ENCODE data around the gene SBF2.
A peak's percentile ranks its signal among the peaks of the same experiment; 100 is the strongest.
"Not testable (repeated sequence)": the region's sequence is repeated elsewhere in the genome, so short reads cannot be mapped to it uniquely, and the experiment has no call there.

SBF2 gene

DNA sequence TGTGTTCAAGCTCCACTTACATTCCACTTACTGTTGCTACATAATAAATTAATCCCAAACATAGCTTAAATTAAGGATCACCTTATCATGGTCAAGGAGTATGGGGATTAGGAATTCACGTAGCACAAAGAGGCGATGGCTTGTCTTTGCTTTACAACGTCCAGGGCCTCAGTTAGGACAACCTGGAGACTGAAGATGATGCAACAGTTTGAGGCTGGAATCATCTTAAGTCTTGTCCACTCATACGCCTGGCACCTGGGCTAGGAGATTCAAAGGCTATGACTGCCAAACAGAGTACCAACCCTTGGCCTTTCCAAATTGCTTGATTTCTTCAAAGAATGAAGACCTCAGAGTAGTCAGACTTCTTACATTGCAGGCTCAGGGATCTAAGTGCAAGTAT lies 149.1 kb downstream of the SBF2 start:
- no peak for DNase-seq (ENCODE audit: low spot score)
- no peak overlapping the region for H3K4me3 ChIP-seq (ENCODE audit: severe bottlenecking)
- H3K9me3 ChIP-seq (ENCODE audit: severe bottlenecking): no peaks in the 10 kb centered on the region
- H3K27ac ChIP-seq (ENCODE audit: poor library complexity, severe bottlenecking): no peak overlapping the region
- no peak for ATAC-seq (ENCODE audit: low read depth)
- TF ChIP-seq, protein P1, sequence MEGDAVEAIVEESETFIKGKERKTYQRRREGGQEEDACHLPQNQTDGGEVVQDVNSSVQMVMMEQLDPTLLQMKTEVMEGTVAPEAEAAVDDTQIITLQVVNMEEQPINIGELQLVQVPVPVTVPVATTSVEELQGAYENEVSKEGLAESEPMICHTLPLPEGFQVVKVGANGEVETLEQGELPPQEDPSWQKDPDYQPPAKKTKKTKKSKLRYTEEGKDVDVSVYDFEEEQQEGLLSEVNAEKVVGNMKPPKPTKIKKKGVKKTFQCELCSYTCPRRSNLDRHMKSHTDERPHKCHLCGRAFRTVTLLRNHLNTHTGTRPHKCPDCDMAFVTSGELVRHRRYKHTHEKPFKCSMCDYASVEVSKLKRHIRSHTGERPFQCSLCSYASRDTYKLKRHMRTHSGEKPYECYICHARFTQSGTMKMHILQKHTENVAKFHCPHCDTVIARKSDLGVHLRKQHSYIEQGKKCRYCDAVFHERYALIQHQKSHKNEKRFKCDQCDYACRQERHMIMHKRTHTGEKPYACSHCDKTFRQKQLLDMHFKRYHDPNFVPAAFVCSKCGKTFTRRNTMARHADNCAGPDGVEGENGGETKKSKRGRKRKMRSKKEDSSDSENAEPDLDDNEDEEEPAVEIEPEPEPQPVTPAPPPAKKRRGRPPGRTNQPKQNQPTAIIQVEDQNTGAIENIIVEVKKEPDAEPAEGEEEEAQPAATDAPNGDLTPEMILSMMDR (IDR thresholded peaks at IDR 0.05; ENCODE audit: poor library complexity, severe bottlenecking): no peak
- H3K36me3 ChIP-seq (ENCODE audit: low read depth): no peaks in the 10 kb centered on the region
- H3K4me1 ChIP-seq (ENCODE audit: insufficient read depth, poor library complexity, severe bottlenecking): peaks cover 13% of the 10 kb centered on the region
- no peaks in the 10 kb centered on the region for H3K27me3 ChIP-seq (ENCODE audit: insufficient read depth, poor library complexity, severe bottlenecking)

DNA sequence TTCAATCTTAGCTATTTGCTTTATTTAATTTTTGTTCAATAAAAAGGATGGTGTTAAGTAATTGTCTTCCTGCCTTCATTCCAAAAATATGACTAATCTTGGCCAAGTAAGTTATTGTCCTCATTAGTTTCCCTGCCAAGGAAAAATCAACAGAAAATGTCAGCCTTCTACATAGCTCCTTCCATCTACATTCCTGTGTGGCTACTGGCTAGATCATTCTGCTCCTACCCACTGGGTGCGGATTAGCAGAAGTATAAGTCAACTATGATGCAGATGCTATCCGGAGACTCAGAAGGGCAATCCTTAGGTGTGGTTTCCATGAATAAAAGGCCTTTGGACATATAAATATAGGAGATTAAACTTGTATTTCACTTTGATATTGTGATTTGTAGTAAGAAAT lies 154.4 kb downstream of the SBF2 start:
- DNase-seq (ENCODE audit: low spot score): no peak
- peak; percentile 99 for ATAC-seq (ENCODE audit: low read depth)
- H3K27ac ChIP-seq (ENCODE audit: poor library complexity, severe bottlenecking): peak overlapping the region; percentile 72
- H3K4me3 ChIP-seq (ENCODE audit: severe bottlenecking): no peak overlapping the region
- TF ChIP-seq, protein P1 (IDR thresholded peaks at IDR 0.05; ENCODE audit: poor library complexity, severe bottlenecking): no peak
- no peaks in the 10 kb centered on the region for H3K27me3 ChIP-seq (ENCODE audit: insufficient read depth, poor library complexity, severe bottlenecking)
- no peaks in the 10 kb centered on the region; the same call in 1 of the 2 replicates for H3K36me3 ChIP-seq (ENCODE audit: low read depth)
- no peaks in the 10 kb centered on the region for H3K9me3 ChIP-seq (ENCODE audit: severe bottlenecking)
- peaks cover 23% of the 10 kb centered on the region for H3K4me1 ChIP-seq (ENCODE audit: insufficient read depth, poor library complexity, severe bottlenecking)

DNA sequence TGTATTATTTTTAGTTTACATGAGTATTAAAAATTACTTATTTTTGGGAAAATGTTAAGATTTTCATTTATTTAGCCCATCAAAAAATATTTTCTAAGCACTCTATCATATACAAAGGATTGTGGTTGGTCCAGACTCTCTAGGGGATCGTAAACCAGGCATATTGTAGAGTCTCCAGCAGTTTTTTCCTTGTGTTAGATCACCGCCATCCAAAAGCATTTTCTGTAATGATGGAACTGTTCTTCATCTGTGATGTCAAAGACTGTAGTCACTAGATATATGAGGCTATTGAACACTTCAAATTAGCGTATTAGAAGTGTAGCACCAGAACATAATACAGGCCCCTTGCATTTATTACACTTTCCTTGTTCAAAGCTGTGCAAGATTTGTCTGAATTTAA lies 154.9 kb downstream of the SBF2 start:
- H3K36me3 ChIP-seq (ENCODE audit: low read depth): no peaks in the 10 kb centered on the region; the same call in 1 of the 2 replicates
- H3K9me3 ChIP-seq (ENCODE audit: severe bottlenecking): no peaks in the 10 kb centered on the region
- ATAC-seq (ENCODE audit: low read depth): no peak
- TF ChIP-seq, protein P1 (IDR thresholded peaks at IDR 0.05; ENCODE audit: poor library complexity, severe bottlenecking): no peak
- H3K27ac ChIP-seq (ENCODE audit: poor library complexity, severe bottlenecking): peak overlapping the region; percentile 72
- H3K4me1 ChIP-seq (ENCODE audit: insufficient read depth, poor library complexity, severe bottlenecking): peaks cover 23% of the 10 kb centered on the region
- DNase-seq (ENCODE audit: low spot score): no peak
- H3K27me3 ChIP-seq (ENCODE audit: insufficient read depth, poor library complexity, severe bottlenecking): no peaks in the 10 kb centered on the region
- H3K4me3 ChIP-seq (ENCODE audit: severe bottlenecking): no peak overlapping the region

GRCh38 chr11:10134975-10135481 lies 159.0 kb downstream of the SBF2 start:
- TF ChIP-seq, protein P1 (IDR thresholded peaks at IDR 0.05; ENCODE audit: poor library complexity, severe bottlenecking): no peak
- Histone ChIP-seq H3K4me1 (ENCODE audit: insufficient read depth, poor library complexity, severe bottlenecking) (peaks cover 10% of the 10 kb centered on the region), H3K36me3 (ENCODE audit: low read depth) (no peaks in the 10 kb centered on the region; the same call in 1 of the 2 replicates), H3K9me3 (ENCODE audit: severe bottlenecking) (no peaks in the 10 kb centered on the region), H3K27me3 (ENCODE audit: insufficient read depth, poor library complexity, severe bottlenecking) (no peaks in the 10 kb centered on the region), H3K4me3 (ENCODE audit: severe bottlenecking) (no peak overlapping the region), H3K27ac (ENCODE audit: poor library complexity, severe bottlenecking) (no peak overlapping the region)
- no peak for ATAC-seq (ENCODE audit: low read depth)
- DNase-seq (ENCODE audit: low spot score): no peak

- H3K4me3 ChIP-seq (ENCODE audit: severe bottlenecking); H3K9me3 ChIP-seq (ENCODE audit: severe bottlenecking); DNase-seq (ENCODE audit: low spot score); ATAC-seq (ENCODE audit: low read depth); H3K36me3 ChIP-seq (ENCODE audit: low read depth); H3K27ac ChIP-seq (ENCODE audit: poor library complexity, severe bottlenecking); H3K4me1 ChIP-seq (ENCODE audit: insufficient read depth, poor library complexity, severe bottlenecking); H3K27me3 ChIP-seq (ENCODE audit: insufficient read depth, poor library complexity, severe bottlenecking): not testable (repeated sequence)
These were observed 159.8 kb downstream of the SBF2 start for GRCh38 chr11:10134226-10134625.

- H3K9me3 ChIP-seq (ENCODE audit: severe bottlenecking); H3K4me1 ChIP-seq (ENCODE audit: insufficient read depth, poor library complexity, severe bottlenecking); ATAC-seq (ENCODE audit: low read depth); H3K4me3 ChIP-seq (ENCODE audit: severe bottlenecking); H3K36me3 ChIP-seq (ENCODE audit: low read depth); H3K27ac ChIP-seq (ENCODE audit: poor library complexity, severe bottlenecking); H3K27me3 ChIP-seq (ENCODE audit: insufficient read depth, poor library complexity, severe bottlenecking); DNase-seq (ENCODE audit: low spot score): not testable (repeated sequence)
These were observed 160.8 kb downstream of the SBF2 start for GRCh38 chr11:10133251-10133650.
